Effector memory CD4-positive, alpha-beta T cell (primary cell): ENCODE results near the gene SLC35F2.
"Not testable (repeated sequence)": the region's sequence is repeated elsewhere in the genome, so short reads cannot be mapped to it uniquely, and the experiment has no call there.

Experiments
- DNase-seq, 3 donors: peaks; one replicate each; pipeline ENCODE4 v3.0.0-alpha.2; 2020
- H3K27ac ChIP-seq: 2 replicates; pipeline ENCODE4 v1.7.0; 2013; ENCODE audit warnings: mild to moderate bottlenecking, low read length, moderate library complexity; ENCODE audit not compliant: insufficient read depth, poor library complexity, severe bottlenecking
- H3K27me3 ChIP-seq: replicated peaks from 2 replicates; pipeline ENCODE4 v1.7.0; 2013; ENCODE audit warnings: mild to moderate bottlenecking, low read length; ENCODE audit not compliant: insufficient read depth, control insufficient read depth, poor library complexity, severe bottlenecking
- H3K36me3 ChIP-seq: 2 replicates; pipeline ENCODE4 v1.7.0; 2013; ENCODE audit warnings: mild to moderate bottlenecking, low read length, moderate library complexity; ENCODE audit not compliant: control insufficient read depth, insufficient read depth
- H3K4me1 ChIP-seq: 2 replicates; pipeline ENCODE4 v1.7.0; 2013; ENCODE audit warnings: low read length, mild to moderate bottlenecking; ENCODE audit not compliant: control insufficient read depth, insufficient read depth, poor library complexity, severe bottlenecking
- H3K4me3 ChIP-seq: 2 replicates; pipeline ENCODE4 v1.7.0; 2013; ENCODE audit warnings: low read length, low read depth, mild to moderate bottlenecking; ENCODE audit not compliant: insufficient read depth, poor library complexity, severe bottlenecking
- H3K9me3 ChIP-seq: 2 replicates; pipeline ENCODE4 v1.7.0; 2013; ENCODE audit warnings: mild to moderate bottlenecking, low read length, moderate library complexity; ENCODE audit not compliant: control insufficient read depth
- total RNA-seq, 3 donors: gene quantifications; one replicate each; lab custom pipeline; 2026; lab: John Stamatoyannopoulos, UW

SLC35F2 gene
- total RNA-seq = 9.9 to 20.7 (median 15.8) reads per million in 3 donors

- H3K36me3 ChIP-seq = no peaks in the 10 kb centered on the region
- DNase-seq = peak; percentile 42 to 51 (median 45)
- H3K9me3 ChIP-seq = no peaks in the 10 kb centered on the region
- no peaks in the 10 kb centered on the region for H3K27me3 ChIP-seq
- peak within 1 kb of the TSS; percentile 85 for H3K4me3 ChIP-seq
- H3K4me1 ChIP-seq = peaks cover 5% of the 10 kb centered on the region
- peak within 1 kb of the TSS; percentile 62 for H3K27ac ChIP-seq
Measured at GRCh38 chr11:107858217-107859070, at the start of gene SLC35F2. Gene SLC35F2, minus strand, starts transcription at chr11:107858787. Its CDS starts 20 bp downstream, at chr11:107858767.

DNA sequence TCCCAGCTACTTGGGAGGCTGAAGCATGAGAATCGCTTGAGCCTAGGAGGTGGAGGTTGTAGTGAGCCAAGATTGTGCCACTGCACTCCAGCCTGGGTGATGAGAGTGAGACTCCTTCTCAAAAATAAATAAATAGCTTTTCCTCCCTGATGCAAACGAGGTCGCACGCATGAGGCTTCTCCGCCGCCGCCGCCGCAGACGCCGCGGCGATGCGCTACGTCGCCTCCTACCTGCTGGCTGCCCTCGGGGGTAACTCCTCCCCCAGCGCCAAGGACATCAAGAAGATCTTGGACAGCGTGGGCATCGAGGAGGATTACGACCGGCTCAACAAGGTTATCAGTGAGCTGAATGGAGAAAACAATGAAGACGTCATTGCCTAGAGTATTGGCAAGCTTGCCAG is 49.6 kb upstream of the SLC35F2 start:
- Histone ChIP-seq H3K27ac (no peak overlapping the region), H3K9me3 (no peaks in the 10 kb centered on the region), H3K4me3 (no peak overlapping the region), H3K36me3 (no peaks in the 10 kb centered on the region), H3K4me1 (no peaks in the 10 kb centered on the region), H3K27me3 (no peaks in the 10 kb centered on the region)
- no peak for DNase-seq

- DNase-seq = no peak
- no peaks in the 10 kb centered on the region for H3K27me3 ChIP-seq
- no peak overlapping the region for H3K27ac ChIP-seq
- no peaks in the 10 kb centered on the region for H3K4me1 ChIP-seq
- H3K36me3 ChIP-seq = no peaks in the 10 kb centered on the region
- no peaks in the 10 kb centered on the region for H3K9me3 ChIP-seq
- H3K4me3 ChIP-seq = no peak overlapping the region
Measured at GRCh38 chr11:107898270-107898669, 39.7 kb upstream of the SLC35F2 start.

GRCh38 chr11:107882095-107882820 is 23.7 kb upstream of the SLC35F2 start:
- H3K27ac ChIP-seq = no peak overlapping the region
- H3K4me3 ChIP-seq = no peak overlapping the region
- no peaks in the 10 kb centered on the region for H3K27me3 ChIP-seq
- no peaks in the 10 kb centered on the region for H3K4me1 ChIP-seq
- no peaks in the 10 kb centered on the region for H3K9me3 ChIP-seq
- DNase-seq = no peak
- no peaks in the 10 kb centered on the region for H3K36me3 ChIP-seq

DNA sequence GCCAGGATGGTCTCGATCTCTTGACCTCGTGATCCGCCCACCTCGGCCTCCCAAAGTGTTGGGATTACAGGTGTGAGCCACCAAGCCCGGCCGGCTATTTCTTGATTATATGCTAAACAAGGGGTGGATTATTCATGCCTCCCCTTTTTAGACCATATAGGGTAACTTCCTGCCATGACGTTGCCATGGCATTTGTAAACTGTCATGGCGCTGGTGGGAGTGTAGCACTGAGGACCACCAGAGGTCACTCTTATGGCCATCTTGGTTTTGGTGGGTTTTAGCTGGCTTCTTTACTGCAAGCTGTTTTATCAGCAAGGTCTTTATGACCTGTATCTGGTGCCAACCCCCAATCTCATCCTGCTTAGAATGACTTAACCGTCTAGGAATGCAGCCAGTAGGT is 22.9 kb upstream of the SLC35F2 start:
- not testable (repeated sequence) for H3K4me3 ChIP-seq, H3K27ac ChIP-seq, DNase-seq, H3K4me1 ChIP-seq, H3K27me3 ChIP-seq, H3K36me3 ChIP-seq, H3K9me3 ChIP-seq

- Histone ChIP-seq H3K36me3 (no peaks in the 10 kb centered on the region), H3K27me3 (no peaks in the 10 kb centered on the region), H3K4me1 (no peaks in the 10 kb centered on the region), H3K9me3 (no peaks in the 10 kb centered on the region), H3K4me3 (no peak overlapping the region), H3K27ac (no peak overlapping the region)
- DNase-seq = no peak
Measured at GRCh38 chr11:107876141-107876540, 17.6 kb upstream of the SLC35F2 start.

GRCh38 chr11:107864591-107864990 is 6.0 kb upstream of the SLC35F2 start:
- Histone ChIP-seq H3K4me1 (peaks cover 4% of the 10 kb centered on the region), H3K9me3 (no peaks in the 10 kb centered on the region), H3K4me3 (no peak overlapping the region), H3K27me3 (no peaks in the 10 kb centered on the region), H3K36me3 (no peaks in the 10 kb centered on the region), H3K27ac (no peak overlapping the region)
- no peak for DNase-seq

DNA sequence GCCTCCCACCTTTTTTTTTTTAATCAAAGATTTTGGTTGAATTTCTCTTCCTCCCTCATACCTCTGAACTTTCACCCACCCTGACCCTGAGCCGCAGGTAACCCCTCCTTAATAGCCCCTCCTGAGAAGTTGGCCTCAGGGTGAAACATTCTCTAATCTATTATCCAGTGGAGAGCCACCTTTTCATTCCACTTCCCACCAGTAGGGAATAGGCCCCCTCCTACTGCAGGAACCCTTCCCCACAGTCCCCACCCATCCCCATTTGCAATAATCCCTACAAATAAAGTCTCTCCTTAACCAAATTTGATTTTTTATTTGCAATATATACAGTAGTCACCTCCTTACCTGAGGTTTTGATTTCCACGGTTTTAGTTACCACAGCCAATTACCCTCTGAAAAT is 2.1 kb upstream of the SLC35F2 start:
- H3K9me3 ChIP-seq = no peaks in the 10 kb centered on the region
- no peak for DNase-seq
- H3K4me1 ChIP-seq = peaks cover 5% of the 10 kb centered on the region
- no peak overlapping the region for H3K4me3 ChIP-seq
- H3K27ac ChIP-seq = no peak overlapping the region
- no peaks in the 10 kb centered on the region for H3K36me3 ChIP-seq
- no peaks in the 10 kb centered on the region for H3K27me3 ChIP-seq

- not testable (repeated sequence) for H3K27ac ChIP-seq, H3K36me3 ChIP-seq, H3K9me3 ChIP-seq, H3K4me3 ChIP-seq, H3K4me1 ChIP-seq, DNase-seq, H3K27me3 ChIP-seq
Measured at GRCh38 chr11:107860240-107860620, 1.6 kb upstream of the SLC35F2 start.
